IMR-90 (cell line): ENCODE measurements around the gene SPTLC1. TPM values are rescaled to one million over a fixed set of nuclear protein-coding genes. Genes with fewer than 3 reads are reported as not detected.

Source experiments
- ATAC-seq: fragments of 200-7000 bp; cut with Tn5 transposase; 2 replicates; pipeline ENCODE4 v1.9.1; 2020; ENCODE audit warnings: low read depth, mild to moderate bottlenecking, moderate library complexity
- BruUV-seq: library from RNA; stranded (reverse); fragments of 400-500 nt; replicated peaks from 2 replicates; lab custom pipeline; 2021; lab: Mats Ljungman, UMichigan
- CTCF ChIA-PET: fragments of 300-600 bp; formaldehyde crosslinking; extraction: SDS; loops from one replicate; lab custom pipeline; 2021; ENCODE audit warnings: antibody characterized with exemption; lab: Yijun Ruan, JAX
- POLR2A ChIA-PET: fragments of 300-600 bp; sonication (Branson Sonifier 250); formaldehyde crosslinking; loops from one replicate; lab custom pipeline; 2022; ENCODE audit warnings: antibody characterized with exemption; ENCODE audit not compliant: unreplicated experiment; lab: Charles Lee
- DNase-seq: peaks from one replicate; pipeline ENCODE4 v3.0.0; 2013
- H2AFZ ChIP-seq: replicated peaks from 2 replicates; pipeline ENCODE3; 2013; ENCODE audit warnings: low read length, mild to moderate bottlenecking; ENCODE audit not compliant: poor library complexity
- H2AK5ac ChIP-seq: 2 replicates; pipeline ENCODE4 v1.6.1; 2013; ENCODE audit warnings: low read depth, low read length, inconsistent platforms
- H2AK9ac ChIP-seq: replicated peaks from 2 replicates; pipeline ENCODE3; 2013; ENCODE audit warnings: mild to moderate bottlenecking, low read depth, low read length, moderate library complexity; ENCODE audit not compliant: poor library complexity
- H2BK120ac ChIP-seq: 2 replicates; pipeline ENCODE4 v1.6.1; 2013; ENCODE audit warnings: low read depth, low read length, inconsistent platforms
- H2BK15ac ChIP-seq: 3 replicates; pipeline ENCODE4 v1.6.1; 2013; ENCODE audit warnings: low read depth, low read length, inconsistent platforms
- H2BK20ac ChIP-seq: 2 replicates; pipeline ENCODE4 v1.6.1; 2013; ENCODE audit warnings: low read depth, mild to moderate bottlenecking, inconsistent platforms, low read length, moderate library complexity
- H2BK5ac ChIP-seq: 2 replicates; pipeline ENCODE4 v1.6.1; 2013; ENCODE audit warnings: mild to moderate bottlenecking, low read depth, low read length, inconsistent platforms; ENCODE audit not compliant: poor library complexity, severe bottlenecking
- H3K14ac ChIP-seq: replicated peaks from 2 replicates; pipeline ENCODE4 v1.6.1; 2013; ENCODE audit warnings: low read depth, low read length, inconsistent platforms
- H3K18ac ChIP-seq: 2 replicates; pipeline ENCODE4 v1.6.1; 2013; ENCODE audit warnings: low read depth, low read length, control low read depth
- H3K23ac ChIP-seq: 2 replicates; pipeline ENCODE4 v1.6.1; 2013; ENCODE audit warnings: low read depth, low read length, inconsistent platforms
- H3K27ac ChIP-seq: 2 replicates; pipeline ENCODE4 v1.5.1; 2013; ENCODE audit warnings: mild to moderate bottlenecking, control low read depth, low read length; ENCODE audit not compliant: insufficient read depth
- H3K27me3 ChIP-seq: 2 replicates; pipeline ENCODE4 v1.6.1; 2013; ENCODE audit warnings: low read length; ENCODE audit not compliant: control insufficient read depth, insufficient read depth
- H3K36me3 ChIP-seq: 2 replicates; pipeline ENCODE4 v1.6.1; 2013; ENCODE audit warnings: low read length, mixed read lengths; ENCODE audit not compliant: control insufficient read depth, insufficient read depth
- H3K4ac ChIP-seq: 2 replicates; pipeline ENCODE4 v1.6.1; 2013; ENCODE audit warnings: low read depth, low read length, inconsistent platforms
- H3K4me1 ChIP-seq: 2 replicates; pipeline ENCODE4 v1.6.1; 2013; ENCODE audit warnings: low read length, mixed read lengths; ENCODE audit not compliant: control insufficient read depth, insufficient read depth
- H3K4me2 ChIP-seq: 2 replicates; pipeline ENCODE4 v1.6.1; 2013; ENCODE audit warnings: low read depth, mild to moderate bottlenecking, control low read depth, low read length, moderate library complexity
- H3K4me3 ChIP-seq: 2 replicates; pipeline ENCODE4 v1.5.1; 2013; ENCODE audit warnings: low read depth, mild to moderate bottlenecking, control low read depth, low read length, moderate library complexity; ENCODE audit not compliant: insufficient read depth
- H3K56ac ChIP-seq: 2 replicates; pipeline ENCODE4 v1.6.1; 2013; ENCODE audit warnings: low read length, inconsistent platforms; ENCODE audit not compliant: insufficient read depth; ENCODE audit errors: extremely low read depth
- H3K79me1 ChIP-seq, 2 experiments: 2 replicates each; pipeline ENCODE4 v1.6.1; 2013; ENCODE audit warnings: low read length in 2 of 2, inconsistent platforms in 1 of 2, low read depth in 1 of 2
- H3K9ac ChIP-seq: 2 replicates; pipeline ENCODE4 v1.6.1; 2013; ENCODE audit warnings: low read depth, low read length, control low read depth
- H3K9me1 ChIP-seq: 2 replicates; pipeline ENCODE4 v1.6.1; 2013; ENCODE audit warnings: low read length, inconsistent platforms; ENCODE audit not compliant: insufficient read depth
- H3K9me3 ChIP-seq: 2 replicates; pipeline ENCODE4 v1.6.1; 2013; ENCODE audit warnings: low read length; ENCODE audit not compliant: control insufficient read depth, insufficient read depth
- H4K20me1 ChIP-seq: 2 replicates; pipeline ENCODE4 v1.6.1; 2013; ENCODE audit warnings: low read length, inconsistent platforms; ENCODE audit not compliant: insufficient read depth
- H4K5ac ChIP-seq: 2 replicates; pipeline ENCODE4 v1.6.1; 2013; ENCODE audit warnings: mild to moderate bottlenecking, low read depth, low read length, control low read depth
- H4K8ac ChIP-seq, 2 experiments: 2 replicates each; pipeline ENCODE4 v1.6.1; 2013; ENCODE audit warnings: low read depth in 2 of 2, low read length in 2 of 2, control low read depth in 1 of 2, inconsistent platforms in 1 of 2
- H4K91ac ChIP-seq: 2 replicates; pipeline ENCODE4 v1.6.1; 2013; ENCODE audit warnings: low read depth, low read length, inconsistent platforms; ENCODE audit not compliant: insufficient read depth
- CTCF ChIP-seq: conservative IDR thresholded peaks from 2 replicates; pipeline ENCODE4 v1.5.1; 2012; ENCODE audit warnings: mild to moderate bottlenecking, low read depth, low read length, improper control_type of control experiment
- ELK1 ChIP-seq: fragments of 150-350 bp; IDR thresholded peaks from 2 replicates; pipeline ENCODE4 v1.6.1; 2016; ENCODE audit warnings: low read depth, mild to moderate bottlenecking, low read length, moderate library complexity, borderline replicate concordance
- FOS ChIP-seq: fragments of 150-350 bp; IDR thresholded peaks from 2 replicates; pipeline ENCODE4 v1.6.1; 2016; ENCODE audit warnings: low read depth, low read length
- MAFK ChIP-seq: IDR thresholded peaks from 2 replicates; pipeline ENCODE4 v1.6.1; 2012; ENCODE audit warnings: low read depth, low read length, improper control_type of control experiment
- NFE2L2 ChIP-seq: fragments of 150-350 bp; IDR thresholded peaks from 2 replicates; pipeline ENCODE4 v1.6.1; 2016; ENCODE audit warnings: low read depth, mild to moderate bottlenecking, low read length
- RCOR1 ChIP-seq: IDR thresholded peaks from 2 replicates; pipeline ENCODE4 v1.6.1; 2012; ENCODE audit warnings: mild to moderate bottlenecking, low read length, improper control_type of control experiment; ENCODE audit not compliant: insufficient replicate concordance
- RFX5 ChIP-seq: IDR thresholded peaks from 2 replicates; pipeline ENCODE4 v1.8.0; 2012; ENCODE audit warnings: low read depth, mild to moderate bottlenecking, low read length, moderate library complexity
- SMC3 ChIP-seq: fragments of 150-350 bp; IDR thresholded peaks from 2 replicates; pipeline ENCODE4 v1.6.1; 2016; ENCODE audit warnings: low read depth, mild to moderate bottlenecking, antibody characterized with exemption, low read length, moderate library complexity
- WGBS, 2 experiments: methylation state at CpG; one replicate each; pipeline versions ENCODE4 v1.1.5 to v1.1.7; 2013; ENCODE audit warnings: missing lambda C conversion rate in 2 of 2; ENCODE audit not compliant: insufficient read length in 1 of 2; ENCODE audit errors: extremely low coverage in 2 of 2; 5-methylcytosine and 5-hydroxymethylcytosine counted together
- dilution Hi-C: fragments of 300-500 bp; cut with HindIII; formaldehyde crosslinking; loops from one replicate; pipeline ENCODE4 v1.14.3; 2018; ENCODE audit warnings: low sequenced_read_pairs; ENCODE audit not compliant: unreplicated experiment
- in situ Hi-C: fragments of 300-500 bp; cut with MboI; formaldehyde crosslinking; loops from 3 replicates; pipeline ENCODE4 v1.14.3; 2019; ENCODE audit warnings: low sequenced_read_pairs, inconsistent platforms, mixed read lengths
- intact Hi-C: fragments of 100-400 bp; cut with micrococcal nuclease; formaldehyde crosslinking; loops from 2 replicates; pipeline ENCODE4 v1.10.0; 2022
- polyA plus RNA-seq, 3 experiments: library from polyadenylated mRNA; depleted of rRNA; stranded (reverse); fragments of >200 nt; gene quantifications; 2 replicates each; pipeline ENCODE4 v1.2.3, GENCODE V29; 2012; ENCODE audit warnings: low replicate concordance in 1 of 3
- total RNA-seq: library from RNA; depleted of rRNA; stranded (reverse); fragments of >200 nt; gene quantifications from 2 replicates; pipeline ENCODE4 v1.2.3, GENCODE V29; 2012

Gene SPTLC1
- total and polyA plus RNA-seq, 2 of the 4 experiments (the other 2 are of a cell fraction), result 65.7 to 92.7 TPM

- Histone ChIP-seq H4K5ac (no peak overlapping the region), H4K91ac (no peak overlapping the region), H3K14ac (no peak overlapping the region), H2BK5ac (no peak overlapping the region), H3K4me1 (peaks cover 9% of the 10 kb centered on the region), H2BK20ac (no peak overlapping the region), H3K9ac (no peak overlapping the region), H3K4me2 (no peak overlapping the region), H3K27ac (no peak overlapping the region), H2BK120ac (no peak overlapping the region), H3K79me1 (peaks cover 3 to 24% of the 10 kb centered on the region in 2 experiments; a peak in 2 of 4 replicates), H3K23ac (no peak overlapping the region), H3K9me3 (peaks cover 15% of the 10 kb centered on the region), H3K4ac (no peak overlapping the region), H2AK9ac (no peak overlapping the region), H3K9me1 (peaks cover 11% of the 10 kb centered on the region), H4K20me1 (no peaks in the 10 kb centered on the region), H4K8ac (no peak overlapping the region), H3K27me3 (no peaks in the 10 kb centered on the region), H2AK5ac (no peak overlapping the region), H2AFZ (no peak overlapping the region), H3K4me3 (no peak overlapping the region), H2BK15ac (no peak overlapping the region), H3K36me3 (peaks cover 38% of the 10 kb centered on the region), H3K18ac (no peak overlapping the region), H3K56ac (no peak overlapping the region)
- intact Hi-C loops, result no loop called here
- POLR2A ChIA-PET, result no interaction called here
- in situ Hi-C loops, result no loop called here
- no peak for DNase-seq
- no TSS peak for BruUV-seq
- dilution Hi-C loops, result no loop called here
- CTCF ChIA-PET, result no interaction called here
- no peak for ATAC-seq
- WGBS, 2 experiments, result no CpG with 5 or more reads among the region's 1 CpG
- no peak for TF ChIP-seq NFE2L2
- TF ChIP-seq MAFK, result no peak
- TF ChIP-seq RFX5, result no peak
- TF ChIP-seq CTCF, result no peak
- no peak for TF ChIP-seq RCOR1
- TF ChIP-seq SMC3, result no peak
- TF ChIP-seq ELK1, result no peak
- no peak for TF ChIP-seq FOS
Measured at GRCh38 chr9:92042260-92042659, 73.0 kb downstream of the SPTLC1 start.
